Sigmoid colon (tissue), 4 donors: ENCODE data around the gene RASGRF2.

Experiments
- CTCF ChIP-seq, 4 experiments: fragments of 450-650 bp in 3 of 4; fragments of 200-600 bp in 1 of 4; IDR thresholded peaks; one replicate each; pipeline ENCODE4 v1.5.1; 2016 to 2019; ENCODE audit warnings: antibody characterized with exemption in 4 of 4, mild to moderate bottlenecking in 3 of 4, moderate library complexity in 2 of 4
- EP300 ChIP-seq, 4 donors: sonication (generic); formaldehyde crosslinking; IDR thresholded peaks; one replicate each; pipeline ENCODE4 v1.6.1; 2017; ENCODE audit warnings: antibody characterized with exemption in 4 of 4

DNA sequence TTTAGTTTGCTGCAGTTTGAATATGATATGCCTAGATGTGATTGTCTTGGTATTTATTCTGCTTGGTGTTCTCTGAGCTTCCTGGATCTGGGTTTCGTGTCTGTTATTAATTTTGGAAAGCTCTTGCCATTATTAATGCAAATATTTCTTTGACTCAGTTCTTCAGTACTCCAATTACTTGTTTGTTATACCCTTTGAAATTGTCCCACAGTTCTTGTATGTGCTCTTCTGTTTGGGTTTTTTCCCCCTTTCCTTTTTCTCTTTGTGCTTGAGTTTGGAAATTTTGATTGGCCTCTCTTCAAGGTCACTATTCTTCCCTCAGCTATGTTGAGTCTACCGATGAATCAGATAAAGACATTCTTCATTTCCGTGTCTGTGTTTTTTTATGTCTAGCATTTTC lies 176.4 kb downstream of the RASGRF2 start:
- no peak for TF ChIP-seq EP300 (IDR thresholded peaks at IDR 0.05)
- no peak for TF ChIP-seq CTCF (IDR thresholded peaks at IDR 0.05)
